HG02885 (cell line): ENCODE measurements around the gene ZGPAT.
"Not testable (repeated sequence)": the region's sequence is repeated elsewhere in the genome, so short reads cannot be mapped to it uniquely, and the experiment has no call there.

Experiments used
- ATAC-seq: cut with Tn5 transposase; IDR thresholded peaks from one replicate; pipeline ENCODE4 v1.9.1; 2021; ENCODE audit warnings: mild to moderate bottlenecking; ENCODE audit not compliant: unreplicated experiment, poor library complexity

The ZGPAT gene, protein sequence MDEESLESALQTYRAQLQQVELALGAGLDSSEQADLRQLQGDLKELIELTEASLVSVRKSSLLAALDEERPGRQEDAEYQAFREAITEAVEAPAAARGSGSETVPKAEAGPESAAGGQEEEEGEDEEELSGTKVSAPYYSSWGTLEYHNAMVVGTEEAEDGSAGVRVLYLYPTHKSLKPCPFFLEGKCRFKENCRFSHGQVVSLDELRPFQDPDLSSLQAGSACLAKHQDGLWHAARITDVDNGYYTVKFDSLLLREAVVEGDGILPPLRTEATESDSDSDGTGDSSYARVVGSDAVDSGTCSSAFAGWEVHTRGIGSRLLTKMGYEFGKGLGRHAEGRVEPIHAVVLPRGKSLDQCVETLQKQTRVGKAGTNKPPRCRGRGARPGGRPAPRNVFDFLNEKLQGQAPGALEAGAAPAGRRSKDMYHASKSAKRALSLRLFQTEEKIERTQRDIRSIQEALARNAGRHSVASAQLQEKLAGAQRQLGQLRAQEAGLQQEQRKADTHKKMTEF

GRCh38 chr20:63707558-63708300, at the start of gene ZGPAT, which contains the start of gene ARFRP1:
Gene ZGPAT, plus strand, starts transcription at chr20:63708039. Its CDS starts 542 bp downstream, at chr20:63708581.
Gene ARFRP1, minus strand, starts transcription at chr20:63707976. Its CDS starts 885 bp downstream, at chr20:63707091.
- ATAC-seq = peak; percentile 77

GRCh38 chr20:63658749-63659187, 49.1 kb upstream of the ZGPAT start:
- ATAC-seq = peak; percentile 36

- no peak for ATAC-seq
These were observed 48.5 kb upstream of the ZGPAT start for GRCh38 chr20:63659370-63659769.

- ATAC-seq = not testable (repeated sequence)
These were observed 47.7 kb upstream of the ZGPAT start for GRCh38 chr20:63660174-63660573.

- no peak for ATAC-seq
These were observed 47.2 kb upstream of the ZGPAT start for GRCh38 chr20:63660622-63661021.

GRCh38 chr20:63661108-63661507, 46.7 kb upstream of the ZGPAT start:
- no peak for ATAC-seq

DNA sequence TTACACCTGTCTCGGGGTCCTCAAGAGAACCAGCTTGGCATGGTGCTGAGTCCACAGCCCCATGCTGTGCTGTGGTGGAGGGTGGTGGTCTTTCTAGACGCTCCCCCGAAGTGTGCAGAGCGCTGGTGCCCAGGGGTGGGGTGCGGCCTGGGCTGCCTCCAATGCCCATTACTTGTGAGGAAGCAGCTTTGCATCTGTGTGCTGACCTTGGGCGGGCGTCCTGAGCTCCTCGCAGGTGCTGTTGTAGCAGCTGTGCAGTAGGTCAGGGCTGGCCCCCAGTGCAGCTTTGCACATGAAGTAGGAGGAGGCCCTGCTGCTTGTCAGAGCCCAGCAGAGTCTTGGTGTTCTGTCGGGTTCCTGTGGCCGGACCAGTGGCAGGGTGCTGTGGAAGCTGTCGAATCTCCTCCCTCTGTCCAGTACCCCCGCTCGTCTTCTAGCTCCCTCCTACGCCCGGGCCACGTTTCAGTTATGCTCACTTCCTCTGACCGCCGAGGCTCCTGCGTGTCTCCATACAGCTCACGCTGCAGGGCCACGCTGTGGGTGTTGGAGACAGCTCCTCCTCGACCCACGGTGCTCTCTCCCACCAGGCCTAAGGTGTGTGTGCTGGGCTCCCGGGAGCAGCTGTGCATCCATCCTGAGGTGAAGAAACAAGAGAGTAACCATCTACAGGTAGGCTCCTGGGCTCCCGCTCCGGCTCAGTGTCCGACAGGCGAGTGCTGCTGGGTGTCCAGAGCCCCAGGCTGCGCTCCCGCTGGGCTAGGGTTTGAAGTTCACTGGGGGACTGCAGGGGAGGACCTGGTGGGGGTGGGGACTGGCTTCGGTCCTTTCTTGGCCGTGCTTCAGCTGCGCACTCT, 45.7 kb upstream of the ZGPAT start:
- no peak for ATAC-seq

DNA sequence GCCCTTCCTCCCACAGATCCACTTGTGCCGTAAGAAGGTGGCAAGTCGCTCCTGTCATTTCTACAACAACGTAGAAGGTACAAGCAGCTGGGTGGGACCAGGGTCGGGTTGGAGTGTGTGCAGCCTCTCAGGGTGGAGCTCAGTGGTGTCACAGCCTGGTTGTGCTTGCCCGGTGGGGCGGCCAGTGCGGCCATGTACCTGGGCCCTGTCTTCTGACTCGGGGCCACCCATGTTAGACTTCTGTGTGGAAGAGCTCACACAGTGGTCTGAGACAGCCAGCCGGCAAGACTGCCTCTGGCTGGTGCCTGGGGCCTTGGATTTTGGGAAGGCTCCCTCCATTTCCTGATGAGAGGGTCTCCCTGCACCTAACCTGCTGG, 45.0 kb upstream of the ZGPAT start:
- no peak for ATAC-seq

GRCh38 chr20:63663332-63664066, 44.3 kb upstream of the ZGPAT start:
- ATAC-seq = no peak

- no peak for ATAC-seq
These were observed 43.5 kb upstream of the ZGPAT start for GRCh38 chr20:63664143-63664851.

DNA sequence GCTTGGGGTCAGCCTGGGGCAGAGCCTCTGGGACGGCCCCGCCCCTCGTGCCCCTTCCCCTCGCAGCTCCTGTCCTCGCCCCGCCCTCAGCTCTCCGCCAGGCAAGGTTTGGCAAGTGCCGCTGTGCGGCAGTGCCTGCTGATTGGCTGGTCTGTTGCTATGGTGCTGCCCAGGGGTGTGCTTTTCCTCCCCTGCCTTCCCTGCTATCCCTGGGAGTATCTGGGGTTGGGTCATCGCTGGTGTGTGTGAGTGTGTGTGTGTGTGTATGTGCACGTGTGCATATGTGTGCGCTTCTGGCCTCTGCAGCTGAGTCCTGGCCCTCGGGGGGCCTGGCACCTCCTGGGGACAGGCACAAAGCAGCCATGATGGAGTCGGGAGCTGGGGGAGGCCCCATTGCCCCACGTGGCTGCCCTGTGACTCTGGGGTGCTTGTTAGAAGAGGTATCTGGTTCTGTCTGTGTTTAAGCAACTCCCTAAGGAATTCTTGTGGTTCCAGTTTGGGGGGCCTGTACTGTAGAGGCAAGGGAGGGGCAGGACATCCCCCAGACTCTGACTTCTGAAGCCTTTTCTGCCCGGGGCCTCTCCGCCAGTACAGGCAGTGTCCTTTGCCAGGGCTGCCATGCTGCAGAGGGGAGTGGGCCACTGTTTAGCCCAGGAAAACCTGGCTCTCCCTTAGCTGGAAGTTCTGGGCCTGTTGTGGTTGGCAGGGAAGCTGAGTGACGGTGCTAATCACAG, 42.8 kb upstream of the ZGPAT start:
- no peak for ATAC-seq

GRCh38 chr20:63665708-63666107, 42.1 kb upstream of the ZGPAT start:
- no peak for ATAC-seq

DNA sequence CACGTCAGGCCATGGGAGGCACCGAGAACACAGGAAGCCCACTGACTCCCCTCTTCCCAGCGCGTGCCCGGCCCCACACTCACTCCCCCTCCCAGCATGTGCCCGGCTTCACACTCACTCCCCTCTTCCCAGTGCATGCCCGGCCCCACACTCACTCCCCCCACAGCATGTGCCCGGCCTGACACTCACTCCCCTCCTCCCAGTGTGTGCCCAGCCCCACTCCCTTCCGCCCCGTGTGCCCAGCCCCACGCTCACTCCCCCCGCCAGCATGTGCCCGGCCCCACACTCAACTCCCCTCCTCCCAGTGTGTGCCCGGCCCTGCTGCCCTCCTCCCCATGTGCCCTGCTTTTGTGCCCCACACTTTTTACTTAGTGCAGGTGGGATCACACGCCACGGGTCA, 40.0 kb upstream of the ZGPAT start:
- no peak for ATAC-seq

GRCh38 chr20:63668351-63668750, 39.5 kb upstream of the ZGPAT start:
- ATAC-seq = no peak

DNA sequence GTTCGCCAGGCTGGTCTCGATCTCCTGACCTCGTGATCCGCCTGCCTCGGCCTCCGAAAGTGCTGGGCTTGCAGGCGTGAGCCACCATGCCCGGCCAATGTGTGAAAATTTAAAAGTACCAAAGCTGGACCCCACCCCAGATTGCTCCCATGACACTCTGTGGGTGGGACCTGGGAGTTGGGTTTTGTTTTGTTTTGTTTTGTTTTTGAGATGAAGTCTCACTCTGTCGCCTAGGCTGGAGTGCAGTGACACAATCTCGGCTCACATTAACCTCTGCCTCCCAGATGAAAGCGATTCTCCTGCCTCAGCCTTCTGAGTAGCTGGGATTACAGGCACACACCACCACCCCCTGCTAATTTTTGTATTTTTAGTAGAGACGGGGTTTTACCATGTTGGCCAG, 36.1 kb upstream of the ZGPAT start:
- not testable (repeated sequence) for ATAC-seq

- no peak for ATAC-seq
These were observed 35.2 kb upstream of the ZGPAT start for GRCh38 chr20:63672666-63673065.

DNA sequence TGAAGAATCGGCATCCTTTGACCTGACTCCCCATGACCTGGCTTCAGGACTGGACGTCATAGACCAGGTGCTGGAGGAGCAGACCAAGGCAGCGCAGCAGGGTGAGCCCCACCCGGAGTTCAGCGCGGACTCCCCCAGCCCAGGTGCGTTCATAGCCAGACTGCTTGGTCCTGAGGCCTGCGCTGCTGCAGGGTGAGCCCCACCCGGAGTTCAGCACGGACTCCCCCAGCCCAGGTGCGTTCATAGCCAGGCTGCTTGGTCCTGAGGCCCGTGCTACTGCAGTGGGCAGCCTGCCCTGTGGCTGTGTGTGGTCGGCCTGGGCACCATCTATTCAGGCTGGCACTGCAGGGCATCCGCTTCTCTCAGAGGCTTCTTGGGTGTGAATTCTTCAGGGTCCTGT, 33.9 kb upstream of the ZGPAT start:
- ATAC-seq = no peak

GRCh38 chr20:63675681-63676368, 32.0 kb upstream of the ZGPAT start:
- no peak for ATAC-seq
